Gastroesophageal sphincter (tissue), 3 donors: ENCODE data around the gene MTHFD2L.

ENCODE experiments used
- EP300 ChIP-seq: sonication (generic); formaldehyde crosslinking; IDR thresholded peaks from one replicate; pipeline ENCODE4 v1.6.1; 2017; ENCODE audit warnings: antibody characterized with exemption, mild to moderate bottlenecking
- POLR2A ChIP-seq, 2 donors: fragments of 450-650 bp; IDR thresholded peaks; one replicate each; pipeline ENCODE4 v1.6.1; 2017; ENCODE audit warnings: antibody characterized with exemption in 2 of 2, mild to moderate bottlenecking in 2 of 2, moderate library complexity in 1 of 2
- POLR2AphosphoS5 ChIP-seq: sonication (generic); formaldehyde crosslinking; IDR thresholded peaks from one replicate; pipeline ENCODE4 v1.6.1; 2017; ENCODE audit warnings: antibody characterized with exemption
- TF ChIP-seq, protein P1 (sequence below), 4 experiments: fragments of 200-600 bp in 2 of 4; fragments of 450-650 bp in 2 of 4; sonication (generic) in 1 of 4; IDR thresholded peaks; one replicate each; pipeline ENCODE4 v1.5.1; 2017 to 2019; ENCODE audit warnings: antibody characterized with exemption in 4 of 4, mild to moderate bottlenecking in 2 of 4, moderate library complexity in 2 of 4

DNA sequence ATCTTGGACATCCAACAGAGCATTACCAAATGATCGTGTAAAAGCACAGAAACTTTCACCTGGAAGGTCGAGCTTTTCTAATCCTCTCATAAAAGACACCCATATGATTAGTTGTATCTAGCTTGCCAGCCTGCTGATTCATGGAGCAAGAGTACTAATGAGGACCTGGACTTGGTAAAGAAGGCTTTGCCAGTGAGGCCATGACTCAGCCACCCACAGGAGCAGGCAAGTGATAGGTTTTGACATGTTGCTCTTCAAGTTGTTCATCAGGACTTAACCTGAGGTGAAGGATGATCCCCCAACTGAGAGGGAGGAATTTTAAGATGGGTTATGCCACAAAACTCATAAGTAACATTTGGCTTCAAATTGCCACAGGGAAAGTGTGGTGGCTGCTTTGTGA is 125.7 kb downstream of the MTHFD2L start:
- TF ChIP-seq, protein P1, sequence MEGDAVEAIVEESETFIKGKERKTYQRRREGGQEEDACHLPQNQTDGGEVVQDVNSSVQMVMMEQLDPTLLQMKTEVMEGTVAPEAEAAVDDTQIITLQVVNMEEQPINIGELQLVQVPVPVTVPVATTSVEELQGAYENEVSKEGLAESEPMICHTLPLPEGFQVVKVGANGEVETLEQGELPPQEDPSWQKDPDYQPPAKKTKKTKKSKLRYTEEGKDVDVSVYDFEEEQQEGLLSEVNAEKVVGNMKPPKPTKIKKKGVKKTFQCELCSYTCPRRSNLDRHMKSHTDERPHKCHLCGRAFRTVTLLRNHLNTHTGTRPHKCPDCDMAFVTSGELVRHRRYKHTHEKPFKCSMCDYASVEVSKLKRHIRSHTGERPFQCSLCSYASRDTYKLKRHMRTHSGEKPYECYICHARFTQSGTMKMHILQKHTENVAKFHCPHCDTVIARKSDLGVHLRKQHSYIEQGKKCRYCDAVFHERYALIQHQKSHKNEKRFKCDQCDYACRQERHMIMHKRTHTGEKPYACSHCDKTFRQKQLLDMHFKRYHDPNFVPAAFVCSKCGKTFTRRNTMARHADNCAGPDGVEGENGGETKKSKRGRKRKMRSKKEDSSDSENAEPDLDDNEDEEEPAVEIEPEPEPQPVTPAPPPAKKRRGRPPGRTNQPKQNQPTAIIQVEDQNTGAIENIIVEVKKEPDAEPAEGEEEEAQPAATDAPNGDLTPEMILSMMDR (IDR thresholded peaks at IDR 0.05): no peak
- no peak for TF ChIP-seq POLR2A (IDR thresholded peaks at IDR 0.05)
- TF ChIP-seq EP300: no peak
- TF ChIP-seq POLR2AphosphoS5: no peak
